DMS79 (cell line): ENCODE data around the gene ARL5C.
A peak's percentile ranks its signal among the peaks of the same experiment; 100 is the strongest.

Source experiments
- DNase-seq: peaks from one replicate; lab custom pipeline; 2025; lab: John Stamatoyannopoulos, UW

Gene ARL5C

DNA sequence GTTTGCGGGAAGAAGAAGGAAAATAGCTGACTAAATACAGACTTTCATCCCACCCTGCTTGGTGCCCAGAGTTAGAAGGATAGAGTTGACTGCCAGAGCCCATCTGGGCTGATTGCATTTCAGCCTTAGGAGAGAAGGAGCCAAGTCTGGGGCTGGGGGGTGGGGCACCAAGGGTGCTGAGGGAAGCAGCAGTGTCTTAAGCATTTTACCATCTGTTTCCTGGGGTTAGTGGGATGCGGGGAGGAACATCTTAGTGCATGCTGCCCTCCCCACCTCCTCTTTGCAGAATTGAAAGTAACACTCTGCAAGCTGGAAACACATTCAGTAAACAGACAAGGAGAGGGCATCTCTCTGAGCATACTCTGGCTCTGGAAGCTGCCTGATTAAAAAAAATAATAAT is 1.5 kb upstream of the ARL5C start:
- DNase-seq, result no peak

DNA sequence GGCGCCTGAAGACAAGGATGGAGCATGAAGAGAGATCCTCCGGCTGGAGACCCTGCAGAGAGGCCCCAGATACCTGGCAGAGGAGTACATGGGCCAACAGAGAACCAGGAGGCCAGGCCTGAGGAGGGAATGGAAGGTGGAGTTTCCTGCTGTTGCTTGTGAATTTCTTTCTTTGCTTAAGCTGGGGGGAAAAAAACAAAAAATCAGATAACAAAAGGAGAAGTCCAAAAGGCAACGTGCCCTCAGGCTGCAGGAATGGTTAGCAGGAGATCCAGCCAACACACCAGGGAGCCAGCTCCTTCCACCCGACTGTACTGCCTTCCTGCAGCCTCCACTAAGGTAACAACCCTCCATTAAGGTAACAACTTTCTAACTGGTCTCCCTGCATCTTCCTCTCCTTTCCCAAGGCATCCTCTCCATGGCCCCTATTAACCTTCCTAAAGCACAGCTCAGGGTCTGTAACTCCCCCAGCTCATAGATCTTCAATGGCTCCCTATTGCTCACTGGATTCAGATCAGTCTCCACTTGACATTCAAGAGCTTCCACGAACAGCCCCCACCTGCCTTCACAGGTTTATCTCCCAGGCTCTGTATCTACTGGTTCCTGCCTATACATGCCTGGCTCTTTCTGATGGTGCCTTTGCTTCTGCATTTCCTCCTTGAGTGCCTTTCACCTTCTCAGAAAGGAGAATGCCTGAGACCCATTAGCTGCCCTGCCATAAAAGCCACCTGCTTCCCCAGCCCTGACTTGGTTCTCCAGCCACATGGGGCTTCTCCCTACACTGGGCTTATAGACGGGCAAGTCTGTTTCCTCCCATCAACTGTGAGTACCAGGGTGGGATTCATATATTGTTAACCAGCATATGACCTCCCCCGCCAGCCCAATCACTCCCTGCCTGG is 725 bp upstream of the ARL5C start:
- DNase-seq, result peak; percentile 45

DNA sequence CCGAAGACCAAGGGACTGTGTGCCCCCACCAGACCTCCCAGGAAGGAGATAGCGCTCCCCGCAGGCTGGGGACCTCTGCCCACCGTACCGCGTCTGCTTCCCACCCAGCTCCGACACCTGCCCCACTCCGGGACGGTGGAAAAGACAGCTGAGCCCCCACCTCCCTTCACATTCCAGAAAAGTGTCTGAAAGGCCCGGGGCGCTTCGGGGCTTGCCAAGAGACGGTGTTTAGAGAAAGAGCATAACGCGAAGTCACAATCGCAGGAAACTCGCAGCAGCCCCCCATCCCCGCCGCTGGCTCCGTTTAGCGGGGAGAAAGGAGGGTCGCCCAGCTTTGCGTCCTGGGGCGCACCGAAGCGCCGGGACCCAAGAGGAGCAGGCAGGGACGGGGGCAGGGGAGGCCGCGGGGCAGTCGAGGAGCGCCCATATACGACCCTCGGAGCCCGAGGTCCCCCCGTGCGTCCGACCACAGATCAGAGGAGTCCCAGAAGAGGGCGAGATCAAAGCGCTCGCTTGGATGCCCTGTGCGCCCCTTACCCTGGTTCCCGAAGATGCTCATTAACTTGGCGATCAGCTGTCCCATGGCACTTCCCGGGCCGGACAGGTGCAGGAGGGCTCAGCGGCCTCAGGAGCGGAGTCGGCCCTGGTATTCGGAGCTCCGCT is 652 bp downstream of the ARL5C start:
- DNase-seq, result no peak

DNA sequence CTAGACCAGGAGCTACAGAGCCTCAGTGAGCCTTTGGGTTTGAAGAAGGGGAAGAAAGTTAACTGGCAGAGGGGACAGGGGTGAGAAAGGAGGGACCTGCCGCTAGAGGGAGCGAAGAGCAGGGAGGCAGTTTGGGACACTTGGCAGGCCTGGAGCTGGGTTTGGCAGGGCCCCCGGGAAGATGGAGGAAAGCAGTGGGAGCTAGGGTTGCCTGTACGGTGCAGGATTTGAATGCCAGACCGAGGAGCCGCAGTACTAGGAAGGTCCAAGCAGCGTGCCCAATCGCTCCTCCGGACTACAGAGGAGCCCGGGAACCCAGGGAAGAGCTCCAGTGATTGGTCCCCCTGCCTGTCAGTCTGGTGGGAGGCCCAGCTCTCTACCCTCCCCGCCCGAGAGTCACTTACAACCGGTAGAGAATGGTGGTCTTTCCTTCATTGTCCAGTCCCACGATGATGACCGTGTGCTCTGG is 1.3 kb downstream of the ARL5C start:
- DNase-seq, result no peak

DNA sequence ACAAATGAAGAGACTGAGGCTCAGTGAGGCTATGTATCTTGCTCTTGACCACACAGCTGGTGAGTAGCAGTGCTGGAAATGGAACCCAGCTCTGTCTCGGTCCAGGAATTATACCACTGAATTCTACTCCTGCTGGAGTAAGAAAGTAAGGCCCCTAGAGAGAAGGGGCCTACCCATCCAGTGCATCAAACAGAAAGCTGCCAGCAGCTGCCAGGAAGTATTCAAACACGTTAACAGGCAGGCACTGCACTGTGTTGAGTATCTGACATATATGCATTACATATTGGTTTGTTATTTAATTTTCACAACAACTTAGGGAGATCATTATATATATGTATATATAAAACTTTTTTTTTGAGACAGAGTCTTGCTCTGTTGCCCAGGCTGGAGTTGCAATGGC is 4.0 kb downstream of the ARL5C start:
- no peak for DNase-seq

DNA sequence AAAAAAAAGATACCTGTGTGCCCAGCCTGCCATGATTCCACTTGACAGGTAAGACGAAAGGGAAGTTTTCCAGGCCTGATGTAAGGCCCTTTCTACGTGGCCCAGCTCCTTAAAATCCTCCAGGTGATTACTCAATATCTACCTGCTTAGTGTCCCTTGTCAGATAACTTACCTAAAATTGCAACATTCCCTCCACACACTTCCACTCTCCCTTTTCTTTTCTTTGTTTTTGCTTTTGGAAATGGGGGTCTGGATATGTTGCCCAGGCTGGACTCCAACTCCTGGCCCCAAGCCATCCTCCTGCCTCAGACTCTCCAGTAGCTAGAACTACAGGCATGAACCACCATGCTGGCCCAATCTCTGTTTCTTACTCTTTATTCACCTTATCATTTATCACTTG is 7.3 kb downstream of the ARL5C start:
- DNase-seq, result no peak

DNA sequence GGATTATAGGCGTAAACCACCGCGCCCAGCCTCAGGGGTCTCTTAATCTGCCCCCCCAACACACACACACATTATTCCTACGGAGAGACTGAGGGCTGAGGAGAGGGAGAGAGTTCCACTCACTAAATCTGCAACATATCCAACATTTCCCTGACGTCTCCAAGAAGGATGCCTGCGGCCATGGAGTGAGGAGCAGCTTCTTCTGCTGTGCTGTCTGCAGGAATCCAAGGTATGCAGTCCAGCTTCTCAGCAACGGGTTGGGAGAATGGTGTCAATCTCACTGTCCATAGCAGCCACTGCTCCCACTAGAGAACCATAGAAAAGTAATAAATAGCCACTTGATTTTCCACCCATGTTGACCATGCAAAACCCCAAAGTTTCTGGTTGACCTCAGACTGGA is 9.5 kb downstream of the ARL5C start:
- no peak for DNase-seq

DNA sequence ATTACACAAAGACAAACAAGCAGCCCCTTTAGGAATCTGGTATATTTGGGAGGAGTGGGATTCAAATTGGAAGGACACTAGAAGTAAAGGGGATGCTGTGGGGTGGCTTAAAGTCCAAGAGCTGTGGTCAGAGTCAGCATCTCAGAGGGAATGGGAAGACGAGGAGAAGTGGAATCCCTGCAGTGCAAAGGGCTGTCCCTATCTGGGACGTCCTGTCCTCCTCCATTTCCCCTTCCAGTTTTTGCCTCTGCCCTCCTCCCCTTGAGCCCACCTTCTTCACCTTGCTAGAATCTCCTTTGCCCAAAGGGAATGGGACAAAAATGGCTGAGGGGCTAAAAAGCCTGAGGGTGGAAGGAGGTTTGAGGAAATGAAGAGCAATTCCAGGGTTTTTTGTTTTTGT is 10.3 kb downstream of the ARL5C start:
- DNase-seq, result no peak

DNA sequence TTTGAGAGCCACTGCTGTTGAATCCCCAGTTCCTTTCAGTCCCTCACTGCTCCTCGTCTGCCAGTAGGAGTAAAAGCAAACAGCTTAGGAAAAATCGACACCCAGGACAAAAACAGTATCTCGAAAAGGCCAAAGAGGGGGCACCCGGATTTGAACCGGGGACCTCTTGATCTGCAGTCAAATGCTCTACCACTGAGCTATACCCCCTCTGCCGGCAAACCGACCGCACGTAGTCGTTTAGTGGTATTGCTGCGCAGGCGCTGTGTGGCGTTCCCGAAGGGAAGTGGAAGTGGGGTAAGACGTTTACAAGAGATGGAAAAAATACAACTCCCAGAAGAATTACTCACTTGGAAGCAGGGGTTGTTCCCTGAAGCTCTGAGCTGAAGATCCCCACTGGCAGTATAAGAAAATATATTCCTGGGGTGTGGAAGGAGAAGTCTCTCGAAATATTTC is 12.3 kb downstream of the ARL5C start:
- DNase-seq, result peak; percentile 71

DNA sequence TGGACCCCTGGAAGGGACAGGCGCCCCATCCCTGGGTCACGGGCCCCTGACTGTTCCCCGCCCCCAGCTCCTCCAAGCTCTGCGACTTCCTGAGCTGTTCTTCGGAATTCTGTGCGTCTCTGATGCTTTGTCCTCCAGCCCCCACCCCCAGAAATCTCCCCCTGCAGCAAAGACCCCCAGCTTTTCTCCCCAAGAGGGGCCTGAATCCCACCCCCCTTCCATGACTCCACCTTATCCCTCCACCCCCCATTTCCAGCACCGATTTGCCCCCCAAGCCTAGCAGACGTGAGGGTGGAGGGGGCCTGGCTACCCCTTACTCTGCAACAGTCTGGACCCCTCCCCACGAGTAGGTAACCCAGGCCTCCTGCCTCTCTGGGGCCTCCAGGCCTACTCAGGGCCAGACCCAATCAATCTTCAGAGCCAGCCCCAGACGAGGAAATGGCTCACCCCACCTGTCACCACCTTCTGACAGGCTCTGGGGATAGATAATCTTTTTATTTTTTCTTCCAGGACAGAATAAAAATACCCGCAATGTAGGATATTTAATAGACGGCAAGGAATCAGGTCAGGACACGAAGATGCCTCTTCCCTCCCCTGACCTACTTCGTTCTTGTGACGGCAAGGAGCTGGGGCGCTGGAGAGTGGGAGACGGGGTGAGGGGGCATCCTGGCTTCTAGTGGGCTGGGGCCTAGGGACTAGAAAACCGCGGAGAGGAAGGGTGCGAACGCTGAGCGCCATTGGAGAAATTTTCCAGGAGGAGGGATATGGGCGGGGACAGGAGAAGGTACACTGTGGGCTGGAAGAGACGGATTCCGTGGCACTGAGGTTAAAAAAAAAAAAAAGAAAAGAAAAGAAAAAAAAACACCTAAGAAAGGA is 13.8 kb downstream of the ARL5C start:
- peak; percentile 63 for DNase-seq

DNA sequence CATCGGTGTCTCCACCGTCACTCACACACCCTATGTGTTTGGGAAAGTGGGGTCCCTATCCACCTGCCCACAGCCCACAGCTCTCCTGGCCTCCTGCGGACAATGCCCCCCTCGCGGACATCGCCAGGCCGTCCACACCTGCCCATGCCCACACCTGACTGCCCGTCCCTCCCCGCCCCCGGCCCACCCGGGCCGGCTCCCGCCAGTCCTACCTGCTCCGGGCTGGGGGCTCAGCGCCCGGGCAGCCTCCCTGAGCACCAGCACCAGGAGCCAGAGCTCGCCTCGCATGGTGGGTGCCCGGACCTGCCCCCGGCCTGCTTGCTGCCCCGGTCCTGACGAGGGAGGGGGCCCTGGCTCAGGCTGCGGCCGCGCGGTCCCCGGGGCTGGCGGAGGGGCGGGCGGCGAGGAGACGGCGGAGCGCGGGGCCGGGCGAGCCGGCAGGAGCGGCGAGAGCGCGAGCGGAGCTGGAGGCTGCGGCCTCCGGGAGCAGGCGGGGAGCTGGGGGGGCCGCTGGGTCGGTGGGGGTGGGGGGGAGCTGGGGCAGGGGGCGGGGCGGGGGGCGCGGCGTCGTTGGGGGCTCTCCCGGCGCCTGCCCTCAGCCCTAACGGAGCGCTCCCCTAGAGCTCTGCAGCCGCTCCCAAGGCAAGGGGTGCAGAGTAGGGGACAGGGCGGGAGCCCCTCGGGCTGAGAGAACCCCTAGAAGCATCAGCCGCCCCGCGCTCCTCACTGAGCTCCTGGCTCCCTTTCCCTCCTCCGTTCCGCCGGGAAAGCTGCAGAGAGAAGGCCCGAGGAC is 14.6 kb downstream of the ARL5C start, which contains the start of gene PLXDC1:
TSS of gene PLXDC1 (minus strand) at position 488 of the 793 bp plus-strand sequence. CDS start at position 288, 200 bp downstream.
- DNase-seq, result no peak

DNA sequence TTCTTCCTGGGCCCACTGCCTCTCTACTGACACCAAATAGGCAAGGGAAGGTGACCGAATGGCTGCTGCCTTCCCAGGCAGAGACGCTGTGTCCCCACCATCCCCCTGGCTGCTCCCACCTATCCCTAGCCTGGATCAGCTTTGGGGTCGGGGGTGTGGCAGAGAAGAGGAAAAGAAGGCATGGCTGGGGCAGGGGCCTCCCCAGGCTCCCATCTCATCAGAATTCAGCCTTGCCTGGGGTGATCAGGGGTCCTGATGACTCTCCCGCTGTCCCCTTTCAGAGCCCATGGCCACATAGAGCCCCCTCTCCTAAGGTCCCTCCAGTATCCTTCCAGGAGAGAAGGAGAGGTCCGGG is 15.2 kb downstream of the ARL5C start:
- no peak for DNase-seq

DNA sequence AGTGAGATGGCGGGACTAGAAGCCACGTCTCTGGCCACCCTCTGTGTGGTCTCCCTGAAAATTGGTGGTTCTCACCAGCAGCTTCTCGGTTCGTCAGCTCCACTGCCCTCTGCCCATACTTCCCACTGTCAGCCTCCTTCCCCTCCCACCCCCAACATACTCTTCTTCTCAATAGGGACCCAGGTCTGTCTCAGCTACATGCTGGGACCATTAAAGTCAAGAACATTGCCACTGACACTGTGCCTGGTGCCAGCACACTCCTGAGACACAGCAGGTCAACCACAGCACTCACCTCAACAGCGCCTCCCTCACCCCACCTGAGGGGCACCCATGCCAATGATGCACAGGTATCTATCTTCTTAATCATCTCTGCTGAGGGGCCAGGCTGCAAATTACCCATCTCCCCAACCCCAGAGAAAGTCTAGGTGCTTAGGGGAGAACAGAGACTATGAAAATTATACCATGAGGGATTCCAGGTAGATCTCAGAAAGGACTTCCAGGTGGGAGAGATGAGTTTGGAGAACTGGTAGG is 15.8 kb downstream of the ARL5C start:
- DNase-seq, result no peak

DNA sequence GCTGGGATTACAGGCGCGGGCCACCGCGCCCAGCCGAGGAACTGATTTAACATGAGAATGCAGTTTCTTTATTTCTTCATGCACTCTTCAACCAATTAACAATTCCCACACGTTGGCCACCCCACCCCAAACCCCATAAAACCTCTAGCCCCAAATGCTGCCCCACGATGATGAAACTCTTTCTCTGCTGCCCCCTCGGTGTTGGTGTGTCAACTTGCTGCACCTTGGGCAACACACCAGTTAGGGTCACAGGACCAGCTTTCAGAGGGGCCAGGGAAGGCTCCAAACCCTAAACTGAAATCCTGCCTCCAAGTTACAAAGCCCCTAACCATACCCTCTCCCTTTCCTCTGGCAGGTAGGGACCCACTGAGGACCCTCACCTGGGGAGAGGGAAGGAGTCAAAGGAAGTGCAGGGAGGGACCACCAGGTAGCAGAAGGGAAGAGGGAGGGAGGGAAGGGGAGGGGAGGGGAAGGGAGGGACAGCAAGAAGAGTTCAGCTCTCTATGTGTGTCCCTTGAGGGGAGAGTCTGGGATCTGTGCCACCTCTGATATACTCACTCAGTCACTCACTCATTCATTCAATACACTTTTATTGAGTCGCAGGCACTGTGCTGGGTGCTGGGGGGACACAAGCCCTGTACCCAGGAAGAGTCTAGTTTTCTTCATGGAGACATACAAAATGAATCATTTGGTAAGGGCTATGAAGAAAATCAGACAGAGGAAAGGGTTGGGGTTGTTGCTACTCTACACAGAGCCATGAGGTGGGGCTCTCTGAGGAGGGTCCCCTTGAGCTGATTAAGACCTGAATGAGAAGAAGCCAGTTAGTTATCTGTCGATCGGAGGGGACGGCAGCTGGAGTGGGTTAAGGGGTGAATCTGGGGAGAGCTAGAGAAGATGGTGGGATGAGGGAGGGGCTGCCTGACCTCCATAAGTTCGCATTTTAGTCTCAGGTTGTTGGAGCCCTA is 18.5 kb downstream of the ARL5C start:
- DNase-seq, result no peak

DNA sequence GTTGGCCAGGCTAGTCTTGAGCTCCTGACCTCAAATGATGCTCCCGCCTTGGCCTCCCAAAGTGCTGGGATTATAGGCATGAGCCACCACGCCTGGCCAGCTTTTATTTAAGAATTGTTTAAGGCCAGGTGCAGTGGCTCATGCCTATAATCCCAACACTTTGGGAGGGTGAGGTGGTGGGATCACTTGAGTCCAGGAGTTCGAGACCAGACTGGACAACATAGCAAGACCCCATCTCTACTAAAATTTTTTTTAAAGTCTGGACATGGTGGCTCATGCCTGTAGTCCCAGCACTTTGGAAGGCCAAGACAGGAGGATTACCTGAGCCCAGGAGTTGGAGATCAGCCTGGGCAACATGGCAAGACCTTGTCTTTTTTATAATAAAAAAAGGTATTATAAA is 19.7 kb downstream of the ARL5C start:
- no peak for DNase-seq

DNA sequence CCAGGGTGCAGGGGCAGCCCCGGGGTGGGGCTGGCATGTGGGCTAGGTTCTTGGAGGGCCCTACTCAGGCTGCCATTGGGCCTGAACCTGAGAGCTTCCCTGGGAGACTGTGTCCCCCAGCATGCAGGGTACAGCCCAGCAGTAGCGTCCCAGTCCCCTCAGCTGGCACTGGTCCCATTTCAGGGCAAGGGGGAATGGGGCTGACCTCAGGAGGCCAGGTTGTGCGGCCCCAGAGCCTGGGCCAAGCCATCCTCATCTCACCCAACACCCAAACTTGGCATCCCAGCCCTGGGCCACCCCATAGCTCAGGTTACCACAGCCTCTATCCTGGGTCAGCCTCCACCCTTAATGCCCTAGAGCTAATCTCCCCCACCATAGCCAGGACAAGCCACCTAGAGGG is 20.8 kb downstream of the ARL5C start:
- DNase-seq, result no peak

DNA sequence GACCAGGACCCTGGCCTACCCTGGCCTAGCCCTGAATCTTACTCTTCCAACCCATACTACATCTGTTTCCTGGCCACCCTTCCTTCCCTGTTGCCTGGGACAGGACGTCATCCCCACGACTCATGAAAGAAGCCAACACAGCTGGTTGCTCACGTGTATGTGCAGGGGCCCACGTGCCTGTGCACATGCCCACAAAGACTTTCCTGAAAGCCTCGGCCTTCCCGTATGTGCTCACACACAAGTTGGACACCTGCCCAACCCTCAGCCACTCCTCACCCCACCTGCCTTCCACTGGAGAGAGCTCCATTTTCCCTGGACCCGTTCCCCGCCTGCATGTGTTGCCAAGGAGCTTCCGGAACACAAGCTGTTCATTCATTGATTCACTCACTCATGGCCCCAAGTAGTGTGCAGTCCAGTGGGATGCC is 21.5 kb downstream of the ARL5C start:
- DNase-seq, result peak; percentile 94

DNA sequence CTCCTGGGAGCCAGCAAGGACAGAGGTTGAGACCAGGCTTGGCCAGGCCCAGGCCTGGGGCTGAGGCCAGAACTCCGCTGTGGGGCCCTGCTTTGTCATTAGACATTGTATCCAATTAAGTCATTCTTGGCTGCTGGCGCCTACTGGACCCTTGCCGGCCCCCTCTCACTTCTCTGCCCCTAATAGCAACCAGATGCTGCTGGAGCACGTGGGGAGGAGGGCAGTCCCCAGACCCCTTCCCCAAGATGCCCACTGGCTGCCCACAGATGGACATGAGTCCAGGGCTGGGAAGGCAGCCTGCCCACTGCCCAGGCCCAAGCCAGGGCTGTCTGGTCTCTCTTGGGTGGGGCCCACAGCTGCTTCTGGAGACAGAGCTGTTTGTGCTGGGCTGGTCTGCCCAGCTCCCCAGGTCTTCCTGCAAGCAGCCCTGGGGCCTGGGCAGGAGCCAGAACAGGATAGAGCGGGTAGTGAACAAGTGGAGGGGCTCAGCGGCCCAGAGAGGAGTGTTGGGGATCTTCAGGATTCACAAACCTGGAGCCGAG is 22.3 kb downstream of the ARL5C start:
- DNase-seq, result no peak

DNA sequence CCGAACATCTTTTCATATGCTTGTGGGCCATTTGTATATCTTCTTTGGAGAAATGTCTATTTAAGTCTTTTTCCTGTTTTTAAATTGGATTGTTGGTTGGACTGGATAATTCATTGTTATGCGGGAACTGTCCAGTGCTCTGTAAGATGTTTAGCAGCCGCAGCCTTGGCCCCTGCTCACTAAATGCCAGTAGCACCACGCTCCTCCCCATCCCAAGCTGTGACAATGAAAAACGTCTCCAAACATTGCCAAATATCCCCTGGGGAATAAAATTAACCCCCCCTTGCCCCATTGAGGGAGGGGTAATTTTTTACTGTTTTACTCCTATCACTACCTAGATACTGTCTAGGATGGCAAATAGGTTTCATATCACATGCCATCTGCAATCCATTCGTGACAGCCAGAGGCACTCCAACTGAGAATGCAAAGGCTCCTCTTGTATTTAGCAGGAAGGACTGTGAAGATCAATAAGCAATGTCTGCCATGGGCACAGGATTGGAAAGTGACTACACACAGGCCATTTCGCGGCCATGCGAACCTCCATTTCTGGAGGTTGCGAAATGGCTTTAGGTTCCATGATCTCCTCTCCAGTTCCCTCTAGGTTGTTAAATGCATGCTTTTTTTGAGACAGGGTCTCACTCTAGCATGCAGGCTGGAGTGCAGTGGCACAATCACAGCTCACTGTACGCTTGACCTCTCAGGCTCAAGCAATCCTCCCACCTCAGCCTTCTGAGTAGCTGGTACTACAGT is 23.9 kb downstream of the ARL5C start:
- DNase-seq, result no peak
